Fibroblast of lung (primary cell): Measurements from ENCODE around the gene CCDC88C. TPM values are rescaled to one million over a fixed set of nuclear protein-coding genes. Genes with fewer than 3 reads are reported as not detected.

Experiments
- DNase-seq, 2 donors: peaks; one replicate each; pipeline versions ENCODE4 v3.0.0 to v3.0.0-alpha.2; 2010; ENCODE audit warnings: low read depth in 2 of 2
- H2AFZ ChIP-seq: 2 replicates; pipeline ENCODE4 v1.5.1; 2012; ENCODE audit warnings: low read length, control low read depth, inconsistent platforms
- H3K27ac ChIP-seq: 2 replicates; pipeline ENCODE4 v1.5.1; 2011; ENCODE audit warnings: low read length, control low read depth; ENCODE audit not compliant: insufficient read depth
- H3K27me3 ChIP-seq: 2 replicates; pipeline ENCODE4 v1.5.1; 2011; ENCODE audit warnings: mild to moderate bottlenecking, low read length; ENCODE audit not compliant: control insufficient read depth, insufficient read depth
- H3K36me3 ChIP-seq: 2 replicates; pipeline ENCODE4 v1.5.1; 2011; ENCODE audit warnings: low read length; ENCODE audit not compliant: control insufficient read depth, insufficient read depth
- H3K4me1 ChIP-seq: 2 replicates; pipeline ENCODE4 v1.5.1; 2011; ENCODE audit warnings: low read length; ENCODE audit not compliant: control insufficient read depth, insufficient read depth; ENCODE audit errors: extremely low read depth
- H3K4me2 ChIP-seq: 2 replicates; pipeline ENCODE4 v1.5.1; 2011; ENCODE audit warnings: low read length, control low read depth; ENCODE audit not compliant: insufficient read depth; ENCODE audit errors: extremely low read depth
- H3K4me3 ChIP-seq, 4 experiments: fragments of 200-600 bp in 1 of 4; sonication (generic) in 1 of 4; replicated peaks in 1 of 4; 2 replicates each; pipeline ENCODE4 v1.5.1; 2011 to 2016; ENCODE audit warnings: low read length in 4 of 4, low read depth in 3 of 4, mild to moderate bottlenecking in 3 of 4, control low read depth in 2 of 4, inconsistent platforms in 1 of 4, mixed read lengths in 1 of 4; ENCODE audit not compliant: insufficient read depth in 1 of 4; ENCODE audit errors: control extremely low read depth in 1 of 4
- H3K79me2 ChIP-seq: 2 replicates; pipeline ENCODE4 v1.5.1; 2012; ENCODE audit warnings: mild to moderate bottlenecking, low read length, inconsistent platforms; ENCODE audit not compliant: control insufficient read depth, insufficient read depth
- H3K9ac ChIP-seq: 2 replicates; pipeline ENCODE4 v1.5.1; 2011; ENCODE audit warnings: mild to moderate bottlenecking, low read length, control low read depth; ENCODE audit not compliant: insufficient read depth
- H3K9me3 ChIP-seq: 2 replicates; pipeline ENCODE4 v1.5.1; 2012; ENCODE audit warnings: low read depth, low read length; ENCODE audit not compliant: control insufficient read depth, insufficient read depth
- H4K20me1 ChIP-seq: 2 replicates; pipeline ENCODE4 v1.5.1; 2011; ENCODE audit warnings: low read length; ENCODE audit not compliant: control insufficient read depth, insufficient read depth; ENCODE audit errors: extremely low read depth
- CTCF ChIP-seq, 2 donors: IDR thresholded peaks in 1 of 2; conservative IDR thresholded peaks in 1 of 2; 1 replicate in 1 of 2; 2 replicates in 1 of 2; pipeline ENCODE4 v1.5.1; 2011 to 2012; ENCODE audit warnings: low read length in 2 of 2, control low read depth in 1 of 2, inconsistent platforms in 1 of 2, low read depth in 1 of 2, mild to moderate bottlenecking in 1 of 2
- EZH2 ChIP-seq: IDR thresholded peaks from 2 replicates; pipeline ENCODE4 v1.5.1; 2012; ENCODE audit warnings: low read length, control low read depth, mild to moderate bottlenecking; ENCODE audit errors: missing control alignments
- polyA plus RNA-seq, 2 donors: library from polyadenylated mRNA; depleted of rRNA in 1 of 2; stranded (reverse) in 1 of 2; unstranded in 1 of 2; fragments of >200 nt; gene quantifications; 2 replicates each; pipeline ENCODE4 v1.2.1, GENCODE V29; 2011 to 2012; ENCODE audit warnings: missing spikeins in 1 of 2
- total RNA-seq: library from RNA; depleted of rRNA; stranded (reverse); fragments of >200 nt; gene quantifications from 2 replicates; pipeline ENCODE4 v1.2.1, GENCODE V29; 2014

The CCDC88C gene
- total and polyA plus RNA-seq, 2 donors (not counting 1 experiment from before 2014, with no cell fraction given) = 0.02 to 0.17 TPM

DNA sequence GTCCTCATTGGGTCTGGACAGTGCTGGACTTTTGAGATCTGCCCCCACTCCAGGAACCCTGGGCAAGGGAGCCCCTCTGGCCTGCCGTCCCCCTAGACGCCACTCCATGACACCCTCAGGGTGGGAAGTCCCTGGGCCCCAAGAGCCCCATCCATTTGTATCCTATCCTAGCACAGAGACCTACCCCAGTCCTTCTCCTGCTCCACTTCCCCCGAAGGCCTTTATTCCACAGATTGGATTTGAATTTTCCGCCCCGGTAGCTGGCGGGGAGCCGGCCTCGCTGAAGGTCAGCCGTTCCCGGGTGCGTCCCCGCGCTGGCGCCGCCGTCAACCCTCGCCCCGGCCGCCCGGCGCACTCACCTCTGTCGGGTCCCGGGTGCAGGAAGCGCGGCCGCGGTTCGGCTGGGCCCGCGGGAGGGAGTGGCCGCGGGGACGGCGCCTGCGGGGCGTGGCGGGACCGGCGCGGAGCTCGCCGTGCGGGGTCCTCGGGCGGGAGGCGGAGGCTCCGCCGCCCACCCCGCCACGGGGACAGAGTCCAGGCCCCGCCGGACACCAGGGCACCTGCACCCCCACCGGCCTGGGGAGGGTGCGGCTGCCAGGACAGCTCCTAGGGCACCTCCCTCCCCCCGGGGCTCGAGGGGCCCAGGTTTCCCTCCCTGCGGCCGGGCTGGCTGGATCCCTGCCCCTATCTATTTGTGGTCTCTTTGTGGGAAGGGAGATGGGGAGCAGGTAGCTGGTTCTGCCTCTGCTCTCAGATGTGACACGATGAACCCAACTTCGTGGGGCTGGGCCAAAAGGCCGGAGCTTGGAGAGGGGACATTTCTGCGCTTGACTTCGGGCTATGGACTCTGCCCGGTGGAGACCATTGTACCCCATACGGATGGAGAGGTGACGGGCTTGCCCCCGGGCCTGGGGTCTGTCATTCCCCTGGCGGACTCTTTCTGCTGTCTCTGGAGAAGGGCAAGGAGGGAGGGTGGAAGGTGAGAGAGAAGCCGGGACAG lies 153.2 kb downstream of the CCDC88C start:
- DNase-seq = no peak
- no peaks in the 10 kb centered on the region for H4K20me1 ChIP-seq
- no peaks in the 10 kb centered on the region for H3K79me2 ChIP-seq
- peak overlapping the region; percentile 44 for H2AFZ ChIP-seq
- peak; percentile 2 for TF ChIP-seq EZH2
- no peak for TF ChIP-seq CTCF (conservative IDR thresholded peaks at IDR 0.05 in 1 of 2, IDR thresholded peaks at IDR 0.05 in 1 of 2; ENCODE audit: low read depth in 1 of 2, low read length in 2 of 2)
- H3K4me2 ChIP-seq = peak overlapping the region; percentile 64
- H3K4me3 ChIP-seq = peak overlapping the region in 3 of 4 experiments; percentile 16 to 43 (median 21)
- no peak overlapping the region for H3K27ac ChIP-seq
- peaks cover 3% of the 10 kb centered on the region for H3K4me1 ChIP-seq
- H3K27me3 ChIP-seq = no peaks in the 10 kb centered on the region
- H3K36me3 ChIP-seq = no peaks in the 10 kb centered on the region
- H3K9ac ChIP-seq = no peak overlapping the region
- no peaks in the 10 kb centered on the region for H3K9me3 ChIP-seq

- no peak for TF ChIP-seq EZH2
- Histone ChIP-seq H3K9ac (no peak overlapping the region), H3K4me2 (no peak overlapping the region), H3K36me3 (no peaks in the 10 kb centered on the region), H4K20me1 (no peaks in the 10 kb centered on the region), H3K4me1 (no peaks in the 10 kb centered on the region), H3K4me3 (no peak overlapping the region), H3K9me3 (no peaks in the 10 kb centered on the region), H2AFZ (no peak overlapping the region), H3K79me2 (no peaks in the 10 kb centered on the region), H3K27me3 (no peaks in the 10 kb centered on the region), H3K27ac (no peak overlapping the region)
- DNase-seq = no peak
Measured at GRCh38 chr14:91263329-91263728, 154.3 kb downstream of the CCDC88C start.

- H3K4me1 ChIP-seq = no peaks in the 10 kb centered on the region
- no peaks in the 10 kb centered on the region for H3K79me2 ChIP-seq
- no peak overlapping the region for H3K9ac ChIP-seq
- no peak overlapping the region for H3K27ac ChIP-seq
- no peaks in the 10 kb centered on the region for H3K9me3 ChIP-seq
- no peaks in the 10 kb centered on the region for H4K20me1 ChIP-seq
- no peak overlapping the region for H3K4me2 ChIP-seq
- no peak overlapping the region for H3K4me3 ChIP-seq
- H2AFZ ChIP-seq = no peak overlapping the region
- DNase-seq = no peak
- no peaks in the 10 kb centered on the region for H3K36me3 ChIP-seq
- TF ChIP-seq EZH2 = no peak
- no peaks in the 10 kb centered on the region for H3K27me3 ChIP-seq
Measured at GRCh38 chr14:91261986-91262549, 155.6 kb downstream of the CCDC88C start.
